Smooth muscle cell (in vitro differentiated cells): ENCODE results near the gene RAD9B. TPM values are rescaled to one million over a fixed set of nuclear protein-coding genes. Genes with fewer than 3 reads are reported as not detected.
"Not testable (repeated sequence)": the region's sequence is repeated elsewhere in the genome, so short reads cannot be mapped to it uniquely, and the experiment has no call there.

Source experiments
- DNase-seq: peaks from one replicate; lab custom pipeline; 2025; ENCODE audit not compliant: unreplicated experiment; lab: John Stamatoyannopoulos, UW
- H2AFZ ChIP-seq: fragments of 200-600 bp; sonication (generic); 2 replicates; pipeline ENCODE4 v1.6.0; 2016; ENCODE audit warnings: antibody characterized with exemption, low read depth, mild to moderate bottlenecking
- H3F3A ChIP-seq: fragments of 200-600 bp; sonication (generic); 2 replicates; pipeline ENCODE4 v1.6.0; 2017; ENCODE audit warnings: antibody characterized with exemption, low read depth
- H3K27ac ChIP-seq: fragments of 200-600 bp; sonication (generic); 2 replicates; pipeline ENCODE4 v1.5.1; 2016; ENCODE audit warnings: low read depth, mild to moderate bottlenecking
- H3K27me3 ChIP-seq: fragments of 200-600 bp; sonication (generic); 2 replicates; pipeline ENCODE4 v1.6.1; 2016; ENCODE audit warnings: low read depth, mild to moderate bottlenecking
- H3K36me3 ChIP-seq: fragments of 200-600 bp; sonication (generic); 2 replicates; pipeline ENCODE4 v1.5.1; 2016; ENCODE audit warnings: low read depth
- H3K4me1 ChIP-seq: fragments of 200-600 bp; sonication (generic); 2 replicates; pipeline ENCODE4 v1.5.1; 2016; ENCODE audit warnings: low read depth
- H3K4me2 ChIP-seq: fragments of 200-600 bp; sonication (generic); 2 replicates; pipeline ENCODE4 v1.6.0; 2016; ENCODE audit warnings: mild to moderate bottlenecking
- H3K4me3 ChIP-seq: fragments of 200-600 bp; sonication (generic); 2 replicates; pipeline ENCODE4 v1.5.1; 2016; ENCODE audit warnings: mild to moderate bottlenecking
- H3K79me2 ChIP-seq: fragments of 200-600 bp; sonication (generic); 2 replicates; pipeline ENCODE4 v1.6.0; 2016; ENCODE audit warnings: low read depth, mild to moderate bottlenecking
- H3K9ac ChIP-seq: fragments of 200-600 bp; sonication (generic); 2 replicates; pipeline ENCODE4 v1.6.0; 2016; ENCODE audit warnings: low read depth
- H3K9me3 ChIP-seq: fragments of 200-600 bp; sonication (generic); replicated peaks from 2 replicates; pipeline ENCODE4 v1.5.1; 2016; ENCODE audit warnings: low read depth
- H4K20me1 ChIP-seq: fragments of 200-600 bp; sonication (generic); 2 replicates; pipeline ENCODE4 v1.6.0; 2016; ENCODE audit warnings: low read depth
- CTCF ChIP-seq: fragments of 200-600 bp; sonication (generic); IDR thresholded peaks from 2 replicates; pipeline ENCODE4 v1.5.1; 2017; ENCODE audit warnings: borderline replicate concordance, mild to moderate bottlenecking, antibody characterized with exemption; ENCODE audit not compliant: insufficient read depth, poor library complexity, severe bottlenecking
- WGBS: methylation state at CpG from one replicate; pipeline ENCODE4 v1.1.7; 2016; ENCODE audit warnings: low lambda C conversion rate; 5-methylcytosine and 5-hydroxymethylcytosine counted together
- polyA plus RNA-seq: library from polyadenylated mRNA; unstranded; fragments of >200 nt; fragmentation: Nextera tagmentation; extraction: Ambion mirVana; gene quantifications from 2 replicates; pipeline ENCODE4 v1.2.1, GENCODE V29; 2016
- total RNA-seq: library from RNA; depleted of rRNA; stranded (reverse); fragments of >200 nt; gene quantifications from 2 replicates; pipeline ENCODE4 v1.2.3, GENCODE V29; 2014

The RAD9B gene
- total and polyA plus RNA-seq, 2 experiments from 2014 or later: 0.64 TPM; not detected in 1

GRCh38 chr12:110543252-110543959, 41.3 kb downstream of the RAD9B start:
- no peak overlapping the region for H3K4me3 ChIP-seq
- H3F3A ChIP-seq: peaks cover 8% of the 10 kb centered on the region
- no peak overlapping the region for H2AFZ ChIP-seq
- H3K27me3 ChIP-seq: no peaks in the 10 kb centered on the region
- H3K9ac ChIP-seq: no peak overlapping the region
- no peaks in the 10 kb centered on the region for H3K9me3 ChIP-seq
- H3K4me1 ChIP-seq: no peaks in the 10 kb centered on the region
- H3K36me3 ChIP-seq: no peaks in the 10 kb centered on the region
- no peak for DNase-seq
- TF ChIP-seq CTCF: no peak
- H3K79me2 ChIP-seq: no peaks in the 10 kb centered on the region
- H3K27ac ChIP-seq: no peak overlapping the region
- H3K4me2 ChIP-seq: no peak overlapping the region
- peaks cover 41% of the 10 kb centered on the region for H4K20me1 ChIP-seq
- 83% methylated on average over 7 of the region's 7 CpGs for WGBS

GRCh38 chr12:110543965-110544364, 41.8 kb downstream of the RAD9B start:
- H3K36me3 ChIP-seq: no peaks in the 10 kb centered on the region
- TF ChIP-seq CTCF: no peak
- peaks cover 41% of the 10 kb centered on the region for H4K20me1 ChIP-seq
- no peak for DNase-seq
- H3K4me2 ChIP-seq: no peak overlapping the region
- H2AFZ ChIP-seq: no peak overlapping the region
- peaks cover 8% of the 10 kb centered on the region for H3F3A ChIP-seq
- H3K27me3 ChIP-seq: no peaks in the 10 kb centered on the region
- H3K79me2 ChIP-seq: no peaks in the 10 kb centered on the region
- H3K9me3 ChIP-seq: no peaks in the 10 kb centered on the region
- no peaks in the 10 kb centered on the region for H3K4me1 ChIP-seq
- 96% methylated on average over 4 of the region's 4 CpGs for WGBS
- H3K27ac ChIP-seq: no peak overlapping the region
- no peak overlapping the region for H3K9ac ChIP-seq
- no peak overlapping the region for H3K4me3 ChIP-seq

GRCh38 chr12:110545259-110545658, 43.1 kb downstream of the RAD9B start:
- H4K20me1 ChIP-seq: peaks cover 42% of the 10 kb centered on the region
- not testable (repeated sequence) for H3K9me3 ChIP-seq, H3K36me3 ChIP-seq, H3K4me3 ChIP-seq, H3K4me1 ChIP-seq, H3K4me2 ChIP-seq, H3K27me3 ChIP-seq, DNase-seq, H3F3A ChIP-seq, H3K27ac ChIP-seq, H3K9ac ChIP-seq, H3K79me2 ChIP-seq, H2AFZ ChIP-seq
- 71% methylated on average over 4 of the region's 4 CpGs for WGBS

GRCh38 chr12:110545812-110546211, 43.7 kb downstream of the RAD9B start:
- no peak for TF ChIP-seq CTCF
- Histone ChIP-seq H2AFZ (no peak overlapping the region), H3K4me3 (no peak overlapping the region), H3K9ac (no peak overlapping the region), H3K9me3 (no peaks in the 10 kb centered on the region), H3K79me2 (no peaks in the 10 kb centered on the region), H3K27ac (peak overlapping the region; percentile 26), H3K4me2 (peak overlapping the region; percentile 9), H3K27me3 (no peaks in the 10 kb centered on the region), H4K20me1 (peaks cover 39% of the 10 kb centered on the region), H3K36me3 (no peaks in the 10 kb centered on the region), H3F3A (peaks cover 8% of the 10 kb centered on the region), H3K4me1 (no peaks in the 10 kb centered on the region)
- WGBS: 95% methylated on average over 10 of the region's 10 CpGs
- no peak for DNase-seq
